Muscle layer of colon (tissue), 2 donors: ENCODE results near the gene LCMT1.
"Not testable (repeated sequence)": the region's sequence is repeated elsewhere in the genome, so short reads cannot be mapped to it uniquely, and the experiment has no call there.

Source experiments
- H3K27ac ChIP-seq: one replicate; pipeline ENCODE4 v1.7.0; 2013; ENCODE audit warnings: low read depth, mild to moderate bottlenecking, low read length, moderate library complexity
- H3K27me3 ChIP-seq, 2 donors: one replicate each; pipeline ENCODE4 v1.7.0; 2013; ENCODE audit warnings: low read length in 2 of 2, mild to moderate bottlenecking in 2 of 2; ENCODE audit not compliant: insufficient read depth in 2 of 2, control insufficient read depth in 1 of 2
- H3K36me3 ChIP-seq: one replicate; pipeline ENCODE4 v1.7.0; 2013; ENCODE audit warnings: mild to moderate bottlenecking, low read length; ENCODE audit not compliant: insufficient read depth
- H3K4me1 ChIP-seq: one replicate; pipeline ENCODE4 v1.7.0; 2013; ENCODE audit warnings: mild to moderate bottlenecking, low read length; ENCODE audit not compliant: insufficient read depth
- H3K4me3 ChIP-seq, 2 donors: one replicate each; pipeline ENCODE4 v1.7.0; 2013; ENCODE audit warnings: low read length in 2 of 2, low read depth in 1 of 2, mild to moderate bottlenecking in 1 of 2, moderate library complexity in 1 of 2
- H3K9ac ChIP-seq: one replicate; pipeline ENCODE4 v1.7.0; 2013; ENCODE audit warnings: low read length
- H3K9me3 ChIP-seq: one replicate; pipeline ENCODE4 v1.7.0; 2013; ENCODE audit warnings: mild to moderate bottlenecking, low read length
- donor health status: abdominal sarcoma.
- donor health status: Adenocarcinoma of cecum.

The LCMT1 gene

GRCh38 chr16:25155553-25156460 lies 44.3 kb downstream of the LCMT1 start:
- Histone ChIP-seq H3K36me3 (peaks cover 34% of the 10 kb centered on the region), H3K4me1 (no peaks in the 10 kb centered on the region), H3K9ac (no peak overlapping the region), H3K27me3 (no peaks in the 10 kb centered on the region), H3K4me3 (no peak overlapping the region), H3K27ac (no peak overlapping the region), H3K9me3 (no peaks in the 10 kb centered on the region)

GRCh38 chr16:25157271-25157875 lies 45.8 kb downstream of the LCMT1 start:
- H3K4me1 ChIP-seq = no peaks in the 10 kb centered on the region

GRCh38 chr16:25158401-25158800 lies 46.9 kb downstream of the LCMT1 start:
- Histone ChIP-seq H3K27me3 (no peaks in the 10 kb centered on the region), H3K4me3 (no peak overlapping the region), H3K4me1 (no peaks in the 10 kb centered on the region), H3K9me3 (no peaks in the 10 kb centered on the region), H3K36me3 (peaks cover 38% of the 10 kb centered on the region), H3K9ac (no peak overlapping the region), H3K27ac (no peak overlapping the region)

More at GRCh38 chr16:25157271-25157875, 45.8 kb downstream of the LCMT1 start:
- Histone ChIP-seq H3K9me3 (no peaks in the 10 kb centered on the region), H3K36me3 (peaks cover 31% of the 10 kb centered on the region), H3K27ac (no peak overlapping the region), H3K4me3 (no peak overlapping the region), H3K9ac (no peak overlapping the region), H3K27me3 (no peaks in the 10 kb centered on the region)

- Histone ChIP-seq H3K4me1 (no peaks in the 10 kb centered on the region), H3K4me3 (no peak overlapping the region), H3K27me3 (no peaks in the 10 kb centered on the region), H3K27ac (no peak overlapping the region), H3K9me3 (no peaks in the 10 kb centered on the region), H3K36me3 (peaks cover 56% of the 10 kb centered on the region), H3K9ac (no peak overlapping the region)
Measured at GRCh38 chr16:25161753-25162367, 50.3 kb downstream of the LCMT1 start.

- Histone ChIP-seq H3K9me3 (no peaks in the 10 kb centered on the region), H3K36me3 (peaks cover 58% of the 10 kb centered on the region), H3K27me3 (no peaks in the 10 kb centered on the region), H3K4me3 (no peak overlapping the region), H3K4me1 (no peaks in the 10 kb centered on the region), H3K9ac (no peak overlapping the region), H3K27ac (no peak overlapping the region)
Measured at GRCh38 chr16:25163683-25164082, 52.1 kb downstream of the LCMT1 start.

- no peak overlapping the region for H3K9ac ChIP-seq
- H3K27ac ChIP-seq = no peak overlapping the region
Measured at GRCh38 chr16:25165284-25165683, 53.7 kb downstream of the LCMT1 start.

GRCh38 chr16:25167920-25168319 lies 56.4 kb downstream of the LCMT1 start:
- not testable (repeated sequence) for H3K27ac ChIP-seq, H3K9ac ChIP-seq, H3K27me3 ChIP-seq, H3K4me1 ChIP-seq, H3K4me3 ChIP-seq, H3K9me3 ChIP-seq
- peaks cover 77% of the 10 kb centered on the region for H3K36me3 ChIP-seq

More at GRCh38 chr16:25165284-25165683, 53.7 kb downstream of the LCMT1 start:
- H3K9me3 ChIP-seq = no peaks in the 10 kb centered on the region
- peaks cover 64% of the 10 kb centered on the region for H3K36me3 ChIP-seq
- H3K4me3 ChIP-seq = no peak overlapping the region
- no peaks in the 10 kb centered on the region for H3K4me1 ChIP-seq
- no peaks in the 10 kb centered on the region for H3K27me3 ChIP-seq

GRCh38 chr16:25171390-25171789 lies 59.8 kb downstream of the LCMT1 start:
- Histone ChIP-seq H3K4me3 (no peak overlapping the region), H3K27me3 (no peaks in the 10 kb centered on the region), H3K9me3 (no peaks in the 10 kb centered on the region), H3K27ac (no peak overlapping the region), H3K4me1 (no peaks in the 10 kb centered on the region), H3K9ac (no peak overlapping the region), H3K36me3 (peaks cover 62% of the 10 kb centered on the region)

GRCh38 chr16:25172831-25173230 lies 61.3 kb downstream of the LCMT1 start:
- Histone ChIP-seq H3K36me3 (peaks cover 51% of the 10 kb centered on the region), H3K4me1 (no peaks in the 10 kb centered on the region)

GRCh38 chr16:25174285-25174684 lies 62.7 kb downstream of the LCMT1 start:
- Histone ChIP-seq H3K36me3 (peaks cover 48% of the 10 kb centered on the region), H3K4me1 (no peaks in the 10 kb centered on the region), H3K4me3 (no peak overlapping the region), H3K27me3 (no peaks in the 10 kb centered on the region), H3K9me3 (no peaks in the 10 kb centered on the region), H3K27ac (no peak overlapping the region), H3K9ac (no peak overlapping the region)

More at GRCh38 chr16:25172831-25173230, 61.3 kb downstream of the LCMT1 start:
- Histone ChIP-seq H3K27ac (no peak overlapping the region), H3K27me3 (no peaks in the 10 kb centered on the region), H3K9me3 (no peaks in the 10 kb centered on the region), H3K4me3 (no peak overlapping the region), H3K9ac (no peak overlapping the region)

GRCh38 chr16:25176136-25176535 lies 64.6 kb downstream of the LCMT1 start:
- Histone ChIP-seq H3K9me3 (no peaks in the 10 kb centered on the region), H3K4me1 (no peaks in the 10 kb centered on the region), H3K4me3 (no peak overlapping the region), H3K27ac (no peak overlapping the region), H3K36me3 (peaks cover 33% of the 10 kb centered on the region), H3K9ac (no peak overlapping the region), H3K27me3 (no peaks in the 10 kb centered on the region)
